ENCODE data around the gene HIC2. TPM values are rescaled to one million over a fixed set of nuclear protein-coding genes. Genes with fewer than 3 reads are reported as not detected.

Gene HIC2, protein sequence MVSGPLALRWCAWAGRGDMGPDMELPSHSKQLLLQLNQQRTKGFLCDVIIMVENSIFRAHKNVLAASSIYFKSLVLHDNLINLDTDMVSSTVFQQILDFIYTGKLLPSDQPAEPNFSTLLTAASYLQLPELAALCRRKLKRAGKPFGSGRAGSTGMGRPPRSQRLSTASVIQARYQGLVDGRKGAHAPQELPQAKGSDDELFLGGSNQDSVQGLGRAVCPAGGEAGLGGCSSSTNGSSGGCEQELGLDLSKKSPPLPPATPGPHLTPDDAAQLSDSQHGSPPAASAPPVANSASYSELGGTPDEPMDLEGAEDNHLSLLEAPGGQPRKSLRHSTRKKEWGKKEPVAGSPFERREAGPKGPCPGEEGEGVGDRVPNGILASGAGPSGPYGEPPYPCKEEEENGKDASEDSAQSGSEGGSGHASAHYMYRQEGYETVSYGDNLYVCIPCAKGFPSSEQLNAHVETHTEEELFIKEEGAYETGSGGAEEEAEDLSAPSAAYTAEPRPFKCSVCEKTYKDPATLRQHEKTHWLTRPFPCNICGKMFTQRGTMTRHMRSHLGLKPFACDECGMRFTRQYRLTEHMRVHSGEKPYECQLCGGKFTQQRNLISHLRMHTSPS
- 8.5 TPM for total RNA-seq

DNA sequence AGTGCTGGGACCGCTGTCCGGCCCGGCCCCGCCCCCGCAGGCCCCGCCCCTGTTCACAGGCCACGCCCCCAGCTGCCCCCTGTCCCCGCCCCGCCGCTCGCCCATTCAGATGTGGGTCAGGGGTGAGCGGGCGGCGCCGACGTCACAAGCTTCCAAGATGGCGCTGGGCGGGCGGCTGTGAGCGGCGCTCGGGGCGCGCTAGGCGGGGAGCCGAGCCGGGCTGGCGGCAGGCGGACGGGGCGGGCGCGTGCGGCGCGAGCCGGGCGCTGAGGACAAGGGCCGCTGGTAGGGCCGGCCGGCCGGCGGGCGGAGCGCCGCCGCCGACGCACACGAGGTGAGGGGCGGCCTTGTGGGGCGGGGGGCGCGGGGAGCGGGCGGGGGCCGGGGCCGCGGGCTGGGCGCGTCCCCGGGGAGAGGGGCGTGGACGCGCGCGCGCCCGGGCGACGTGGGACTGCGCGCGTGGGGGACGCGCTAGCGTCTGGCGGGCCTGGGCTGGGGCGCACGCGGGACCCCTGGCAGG lies at the start of gene HIC2:
TSS of gene HIC2 (plus strand) at position 145 of the 520 bp plus-strand sequence. CDS start 25,461 bp downstream, outside the sequence.

DNA sequence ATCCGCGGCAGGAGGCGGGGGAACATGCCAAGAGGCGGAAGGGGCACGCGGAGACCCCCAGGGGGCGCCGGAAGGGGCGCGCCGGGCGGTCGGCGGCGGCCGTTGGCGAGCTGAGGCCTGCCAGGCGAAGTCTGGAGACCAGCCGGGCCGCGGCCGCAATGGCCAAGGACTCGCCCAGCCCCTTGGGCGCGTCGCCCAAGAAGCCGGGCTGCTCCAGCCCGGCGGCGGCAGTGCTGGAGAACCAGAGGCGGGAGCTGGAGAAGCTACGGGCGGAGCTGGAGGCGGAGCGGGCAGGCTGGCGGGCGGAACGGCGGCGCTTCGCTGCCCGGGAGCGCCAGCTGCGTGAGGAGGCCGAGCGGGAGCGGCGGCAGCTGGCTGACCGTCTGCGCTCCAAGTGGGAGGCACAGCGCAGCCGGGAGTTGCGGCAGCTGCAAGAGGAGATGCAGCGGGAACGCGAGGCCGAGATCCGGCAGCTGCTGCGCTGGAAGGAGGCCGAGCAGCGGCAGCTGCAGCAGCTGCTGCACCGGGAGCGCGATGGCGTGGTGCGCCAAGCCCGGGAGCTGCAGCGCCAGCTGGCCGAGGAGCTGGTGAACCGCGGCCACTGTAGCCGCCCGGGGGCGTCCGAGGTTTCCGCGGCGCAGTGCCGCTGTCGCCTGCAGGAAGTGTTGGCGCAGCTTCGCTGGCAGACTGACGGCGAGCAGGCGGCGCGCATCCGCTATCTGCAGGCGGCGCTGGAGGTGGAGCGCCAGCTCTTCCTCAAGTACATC lies 33.3 kb upstream of the HIC2 start, which contains the start of gene RIMBP3B:
TSS of gene RIMBP3B (plus strand) at position 51 of the 767 bp plus-strand sequence. CDS start at position 159, 108 bp downstream.

DNA sequence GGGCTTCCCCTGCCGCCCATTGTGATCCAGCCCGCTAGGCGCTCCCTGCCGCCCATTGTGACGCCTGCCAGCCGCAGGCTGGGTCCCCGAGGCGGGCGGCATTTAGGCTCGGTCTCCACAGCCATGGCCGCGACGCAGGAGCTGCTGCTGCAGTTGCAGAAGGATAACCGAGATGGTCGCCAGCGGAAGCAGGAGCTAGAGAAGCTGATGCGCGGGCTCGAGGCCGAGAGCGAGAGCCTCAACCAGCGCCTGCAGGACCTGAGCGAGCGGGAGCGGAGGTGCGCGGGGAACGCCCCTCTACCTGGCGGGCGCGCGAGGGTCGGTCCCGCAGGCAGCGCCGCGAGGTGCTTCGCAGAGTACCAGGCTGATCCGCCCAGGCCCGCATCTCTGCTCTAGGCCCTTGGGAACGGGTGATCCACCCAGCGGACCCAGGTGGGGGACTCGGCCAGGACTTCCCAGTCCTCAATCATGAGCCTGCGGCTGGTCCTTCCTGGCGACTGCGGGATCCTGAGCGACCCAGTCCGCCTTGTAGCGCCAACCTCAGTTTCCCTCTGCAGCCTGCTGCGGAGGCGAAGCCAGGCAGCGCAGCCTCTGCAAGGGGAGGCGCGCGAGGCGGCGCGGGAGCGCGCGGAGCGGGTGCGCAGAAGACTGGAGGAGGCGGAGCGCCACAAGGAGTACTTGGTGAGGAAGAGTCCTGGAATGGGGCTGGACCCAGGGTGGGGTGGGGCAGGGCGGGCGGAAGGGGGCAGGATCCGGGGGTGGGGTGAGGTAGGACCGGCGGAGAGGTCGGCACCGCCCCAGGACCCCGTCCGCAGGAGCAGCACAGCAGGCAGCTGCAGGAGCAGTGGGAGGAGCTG lies 50.4 kb downstream of the HIC2 start, which contains the start of gene TMEM191C:
TSS of gene TMEM191C (plus strand) at position 51 of the 857 bp plus-strand sequence. CDS start at position 124, 73 bp downstream.

Small RNA genes within 50 kb of the gene (small RNA-seq; reads per million reads assigned to genes)
- not detected for gene RF00492
- gene RN7SKP63 = not detected

Other genes starting within 250 kb of the HIC2 start
- 1.2 TPM for gene RIMBP3B, start 33.6 kb upstream of the HIC2 start, total RNA-seq
- 6.0 TPM for gene TMEM191C, start 50.0 kb downstream of the HIC2 start, total RNA-seq
- gene RIMBP3C, start 134.1 kb downstream of the HIC2 start, total RNA-seq = 0.69 TPM
- gene UBE2L3, start 150.3 kb downstream of the HIC2 start, total RNA-seq = 44.1 TPM
- gene YDJC, start 212.7 kb downstream of the HIC2 start, total RNA-seq = 5.5 TPM
- 0.23 TPM for gene CCDC116, start 215.4 kb downstream of the HIC2 start, total RNA-seq
- gene SDF2L1, start 224.9 kb downstream of the HIC2 start, total RNA-seq = 5.5 TPM
- 24.9 TPM for gene PPIL2, start 248.6 kb downstream of the HIC2 start, total RNA-seq

Data from diencephalon (tissue), 1 donor.